NCI-H524 treated with DMSO at 0.1 percent for 48 hours (cell line): ENCODE data around the gene TUBGCP3.
"Not testable (repeated sequence)": the region's sequence is repeated elsewhere in the genome, so short reads cannot be mapped to it uniquely, and the experiment has no call there.

Experiments used
- DNase-seq: peaks from one replicate; lab custom pipeline; 2025; lab: John Stamatoyannopoulos, UW

Gene TUBGCP3

GRCh38 chr13:112579310-112579843, 8.6 kb downstream of the TUBGCP3 start:
- no peak for DNase-seq

GRCh38 chr13:112576768-112577167, 11.2 kb downstream of the TUBGCP3 start:
- no peak for DNase-seq

- DNase-seq = no peak
Observed at GRCh38 chr13:112576191-112576590, 11.8 kb downstream of the TUBGCP3 start.

GRCh38 chr13:112575675-112576074, 12.3 kb downstream of the TUBGCP3 start:
- no peak for DNase-seq

- DNase-seq = no peak
Observed at GRCh38 chr13:112574834-112575613, 12.9 kb downstream of the TUBGCP3 start.

GRCh38 chr13:112574416-112574815, 13.5 kb downstream of the TUBGCP3 start:
- DNase-seq = no peak

GRCh38 chr13:112573710-112574109, 14.2 kb downstream of the TUBGCP3 start:
- no peak for DNase-seq

- DNase-seq = no peak
Observed at GRCh38 chr13:112572366-112572765, 15.6 kb downstream of the TUBGCP3 start.

- no peak for DNase-seq
Observed at GRCh38 chr13:112569821-112570220, 18.1 kb downstream of the TUBGCP3 start.

- DNase-seq = no peak
Observed at GRCh38 chr13:112567161-112567862, 20.6 kb downstream of the TUBGCP3 start.

- DNase-seq = no peak
Observed at GRCh38 chr13:112562786-112563383, 25.1 kb downstream of the TUBGCP3 start.

GRCh38 chr13:112562254-112562653, 25.7 kb downstream of the TUBGCP3 start:
- DNase-seq = no peak

GRCh38 chr13:112561478-112561877, 26.5 kb downstream of the TUBGCP3 start:
- no peak for DNase-seq

- no peak for DNase-seq
Observed at GRCh38 chr13:112558696-112559418, 29.1 kb downstream of the TUBGCP3 start.

GRCh38 chr13:112556600-112556999, 31.4 kb downstream of the TUBGCP3 start:
- DNase-seq = no peak

- no peak for DNase-seq
Observed at GRCh38 chr13:112554214-112554850, 33.6 kb downstream of the TUBGCP3 start.

- not testable (repeated sequence) for DNase-seq
Observed at GRCh38 chr13:112548975-112549374, 39.0 kb downstream of the TUBGCP3 start.

- no peak for DNase-seq
Observed at GRCh38 chr13:112545856-112546255, 42.1 kb downstream of the TUBGCP3 start.

- no peak for DNase-seq
Observed at GRCh38 chr13:112532837-112533745, 54.9 kb downstream of the TUBGCP3 start.

- DNase-seq = no peak
Observed at GRCh38 chr13:112531263-112531794, 56.6 kb downstream of the TUBGCP3 start.
